ENCODE data around the gene KDM4D. TPM values are rescaled to one million over a fixed set of nuclear protein-coding genes. Genes with fewer than 3 reads are reported as not detected.

KDM4D gene
- total RNA-seq, 3 donors from 2014 or later: 0.33 to 1.2 (median 0.96) TPM

GRCh38 chr11:94964934-94965333 is 8.6 kb upstream of the KDM4D start:
- H3K4me1 ChIP-seq: no peaks in the 10 kb centered on the region
- DNase-seq (ENCODE audit: low spot score in 2 of 2): no peak
- H3K9me3 ChIP-seq: no peaks in the 10 kb centered on the region
- H3K27ac ChIP-seq: no peak overlapping the region
- intact Hi-C loops (cut with DNase I; ENCODE audit: low total_unique reads): no loop called here
- no peaks in the 10 kb centered on the region for H3K27me3 ChIP-seq
- H3K4me3 ChIP-seq: no peak overlapping the region
- H3K36me3 ChIP-seq: peaks cover 22% of the 10 kb centered on the region
- TF ChIP-seq POLR2AphosphoS5 (IDR thresholded peaks at IDR 0.05): no peak
- TF ChIP-seq, protein P1, sequence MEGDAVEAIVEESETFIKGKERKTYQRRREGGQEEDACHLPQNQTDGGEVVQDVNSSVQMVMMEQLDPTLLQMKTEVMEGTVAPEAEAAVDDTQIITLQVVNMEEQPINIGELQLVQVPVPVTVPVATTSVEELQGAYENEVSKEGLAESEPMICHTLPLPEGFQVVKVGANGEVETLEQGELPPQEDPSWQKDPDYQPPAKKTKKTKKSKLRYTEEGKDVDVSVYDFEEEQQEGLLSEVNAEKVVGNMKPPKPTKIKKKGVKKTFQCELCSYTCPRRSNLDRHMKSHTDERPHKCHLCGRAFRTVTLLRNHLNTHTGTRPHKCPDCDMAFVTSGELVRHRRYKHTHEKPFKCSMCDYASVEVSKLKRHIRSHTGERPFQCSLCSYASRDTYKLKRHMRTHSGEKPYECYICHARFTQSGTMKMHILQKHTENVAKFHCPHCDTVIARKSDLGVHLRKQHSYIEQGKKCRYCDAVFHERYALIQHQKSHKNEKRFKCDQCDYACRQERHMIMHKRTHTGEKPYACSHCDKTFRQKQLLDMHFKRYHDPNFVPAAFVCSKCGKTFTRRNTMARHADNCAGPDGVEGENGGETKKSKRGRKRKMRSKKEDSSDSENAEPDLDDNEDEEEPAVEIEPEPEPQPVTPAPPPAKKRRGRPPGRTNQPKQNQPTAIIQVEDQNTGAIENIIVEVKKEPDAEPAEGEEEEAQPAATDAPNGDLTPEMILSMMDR (IDR thresholded peaks at IDR 0.05): no peak
- no peak for TF ChIP-seq POLR2A (IDR thresholded peaks at IDR 0.05)

GRCh38 chr11:94968334-94968958 is 5.1 kb upstream of the KDM4D start:
- no peak for DNase-seq (ENCODE audit: low spot score in 2 of 2)
- H3K36me3 ChIP-seq: peaks cover 19% of the 10 kb centered on the region
- H3K4me3 ChIP-seq: no peak overlapping the region
- peaks cover 0 to 16% of the 10 kb centered on the region in 2 donors for H3K4me1 ChIP-seq
- no peaks in the 10 kb centered on the region for H3K27me3 ChIP-seq
- no peak for TF ChIP-seq POLR2AphosphoS5 (IDR thresholded peaks at IDR 0.05)
- TF ChIP-seq, protein P1 (IDR thresholded peaks at IDR 0.05): peak; percentile 26 to 31 (median 26)
- no peak overlapping the region for H3K27ac ChIP-seq
- intact Hi-C loops (cut with DNase I; ENCODE audit: low total_unique reads): no loop called here
- H3K9me3 ChIP-seq: no peaks in the 10 kb centered on the region

DNA sequence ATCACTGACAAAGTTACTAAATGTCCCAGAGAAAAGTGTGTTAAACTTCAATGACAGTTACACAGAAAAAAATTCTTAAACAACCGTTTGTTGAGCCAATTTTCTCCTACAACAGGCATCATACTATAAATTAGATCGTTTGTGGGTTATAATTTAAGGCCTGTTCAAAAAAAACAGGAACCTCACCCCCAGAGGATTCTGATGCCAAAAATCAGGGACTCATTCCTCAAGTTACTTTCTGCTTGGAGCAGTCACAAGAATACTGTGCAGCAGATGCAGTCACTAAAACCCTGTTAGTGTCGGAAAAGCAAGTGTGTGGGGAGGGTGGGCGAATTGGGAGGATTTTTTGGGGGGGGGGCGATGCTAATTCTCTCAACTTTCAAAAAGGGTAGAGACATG is 810 bp upstream of the KDM4D start:
- H3K9me3 ChIP-seq: no peaks in the 10 kb centered on the region
- peaks cover 7% of the 10 kb centered on the region for H3K36me3 ChIP-seq
- H3K4me3 ChIP-seq: peak overlapping the region; percentile 80 to 91 (median 89)
- DNase-seq (ENCODE audit: low spot score in 2 of 2): no peak
- no peaks in the 10 kb centered on the region for H3K27me3 ChIP-seq
- intact Hi-C loops (cut with DNase I; ENCODE audit: low total_unique reads): no loop called here
- H3K27ac ChIP-seq: peak overlapping the region; percentile 87 to 90
- H3K4me1 ChIP-seq: peaks cover 0 to 16% of the 10 kb centered on the region in 2 donors
- TF ChIP-seq POLR2A (IDR thresholded peaks at IDR 0.05) (no peak), POLR2AphosphoS5 (IDR thresholded peaks at IDR 0.05) (no peak)
- TF ChIP-seq, protein P1 (IDR thresholded peaks at IDR 0.05): no peak

DNA sequence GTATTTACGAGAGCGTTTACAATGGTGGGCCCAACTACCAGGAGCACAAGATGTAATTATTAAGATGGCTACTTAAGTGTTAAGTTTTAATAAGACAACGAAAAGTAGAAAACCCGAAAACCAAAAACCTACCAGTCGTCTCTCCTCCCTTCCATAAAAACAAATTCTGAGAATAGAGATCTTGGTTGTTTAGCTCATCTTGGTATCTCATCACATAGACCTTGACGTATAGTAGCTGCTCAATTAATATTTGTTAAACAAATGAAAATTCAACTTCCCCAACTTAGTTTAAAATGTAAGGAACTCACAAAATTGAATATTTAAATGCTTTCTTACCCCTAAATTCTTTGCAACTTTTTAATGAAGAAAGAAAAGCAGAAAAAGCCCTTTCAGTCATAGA is 669 bp downstream of the KDM4D start:
- no peak for DNase-seq (ENCODE audit: low spot score in 2 of 2)
- Histone ChIP-seq H3K4me3 (peak overlapping the region; percentile 80 to 91 (median 89)), H3K9me3 (no peaks in the 10 kb centered on the region), H3K4me1 (peaks cover 0 to 16% of the 10 kb centered on the region in 2 donors), H3K27me3 (no peaks in the 10 kb centered on the region), H3K27ac (no peak overlapping the region), H3K36me3 (peaks cover 6% of the 10 kb centered on the region)
- intact Hi-C loops (cut with DNase I; ENCODE audit: low total_unique reads): no loop called here
- no peak for TF ChIP-seq POLR2AphosphoS5 (IDR thresholded peaks at IDR 0.05)
- TF ChIP-seq POLR2A (IDR thresholded peaks at IDR 0.05): no peak
- TF ChIP-seq, protein P1 (IDR thresholded peaks at IDR 0.05): no peak

DNA sequence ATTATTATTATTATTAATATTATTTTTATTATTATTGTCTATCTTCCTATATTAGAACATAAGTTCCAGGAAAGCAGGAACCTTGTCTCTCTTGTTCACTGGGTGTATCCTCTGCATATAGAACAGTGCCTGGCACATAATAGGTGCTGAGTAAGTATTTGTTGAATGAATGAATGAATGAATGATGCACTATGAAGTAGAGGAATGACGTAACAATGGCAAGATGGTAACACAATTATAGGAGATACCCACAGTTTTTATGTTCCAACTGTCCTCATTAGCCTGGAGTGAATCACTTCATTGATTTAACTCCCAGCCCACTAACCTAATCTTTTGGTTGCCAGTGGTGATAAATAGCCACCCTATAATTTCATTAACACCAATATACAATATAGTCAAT is 2.1 kb downstream of the KDM4D start:
- H3K4me1 ChIP-seq: peaks cover 0 to 16% of the 10 kb centered on the region in 2 donors
- H3K9me3 ChIP-seq: no peaks in the 10 kb centered on the region
- no peak overlapping the region for H3K4me3 ChIP-seq
- no peaks in the 10 kb centered on the region for H3K27me3 ChIP-seq
- no peak overlapping the region for H3K27ac ChIP-seq
- no peaks in the 10 kb centered on the region for H3K36me3 ChIP-seq
- intact Hi-C loops (cut with DNase I; ENCODE audit: low total_unique reads): no loop called here
- no peak for TF ChIP-seq POLR2AphosphoS5 (IDR thresholded peaks at IDR 0.05)
- TF ChIP-seq, protein P1 (IDR thresholded peaks at IDR 0.05): no peak
- no peak for TF ChIP-seq POLR2A (IDR thresholded peaks at IDR 0.05)
- DNase-seq (ENCODE audit: low spot score in 2 of 2): no peak
